ENCODE data around the gene PPP1R13L. TPM values are rescaled to one million over a fixed set of nuclear protein-coding genes. Genes with fewer than 3 reads are reported as not detected.
"Not testable (repeated sequence)": the region's sequence is repeated elsewhere in the genome, so short reads cannot be mapped to it uniquely, and the experiment has no call there.

Gene PPP1R13L
- total RNA-seq, 4 donors from 2014 or later = 0.51 to 30.2 (median 3.0) TPM

- DNase-seq = no peak
- peaks cover 0 to 4% of the 10 kb centered on the region in 2 donors for H3K4me1 ChIP-seq
- no peak for TF ChIP-seq CTCF (IDR thresholded peaks at IDR 0.05)
- no peak for TF ChIP-seq POLR2A (IDR thresholded peaks at IDR 0.05)
- no peak overlapping the region for H3K4me3 ChIP-seq
- H3K27me3 ChIP-seq = peaks cover 3 to 19% of the 10 kb centered on the region in 2 donors
- H3K36me3 ChIP-seq = no peaks in the 10 kb centered on the region
- intact Hi-C loops (cut with DNase I; ENCODE audit: low total_unique reads) = no loop called here
- H3K27ac ChIP-seq = no peak overlapping the region
- H3K9me3 ChIP-seq = no peaks in the 10 kb centered on the region
Observed at GRCh38 chr19:45339629-45340028, 65.2 kb downstream of the PPP1R13L start.

GRCh38 chr19:45336696-45337251, 68.1 kb downstream of the PPP1R13L start:
- no peak overlapping the region for H3K4me3 ChIP-seq
- H3K9me3 ChIP-seq = no peaks in the 10 kb centered on the region
- H3K27me3 ChIP-seq = peaks cover 3 to 19% of the 10 kb centered on the region in 2 donors
- H3K27ac ChIP-seq = no peak overlapping the region
- no peaks in the 10 kb centered on the region for H3K36me3 ChIP-seq
- TF ChIP-seq POLR2A (IDR thresholded peaks at IDR 0.05) = no peak
- TF ChIP-seq CTCF (IDR thresholded peaks at IDR 0.05) = no peak
- H3K4me1 ChIP-seq = peaks cover 0 to 4% of the 10 kb centered on the region in 2 donors
- intact Hi-C loops (cut with DNase I; ENCODE audit: low total_unique reads) = no loop called here
- no peak for DNase-seq

- H3K36me3 ChIP-seq; H3K4me3 ChIP-seq; H3K27ac ChIP-seq; H3K4me1 ChIP-seq; H3K9me3 ChIP-seq; intact Hi-C loops (cut with DNase I; ENCODE audit: low total_unique reads); DNase-seq; H3K27me3 ChIP-seq: not testable (repeated sequence)
Observed at GRCh38 chr19:45334881-45335280, 70.0 kb downstream of the PPP1R13L start.

- no peaks in the 10 kb centered on the region for H3K27me3 ChIP-seq
Observed at GRCh38 chr19:45333609-45334303, 71.1 kb downstream of the PPP1R13L start.

GRCh38 chr19:45331411-45331810, 73.5 kb downstream of the PPP1R13L start:
- Histone ChIP-seq H3K4me3 (no peak overlapping the region), H3K27ac (no peak overlapping the region), H3K27me3 (no peaks in the 10 kb centered on the region), H3K4me1 (no peaks in the 10 kb centered on the region), H3K9me3 (no peaks in the 10 kb centered on the region), H3K36me3 (no peaks in the 10 kb centered on the region)
- no peak for DNase-seq
- intact Hi-C loops (cut with DNase I; ENCODE audit: low total_unique reads) = no loop called here
- TF ChIP-seq CTCF (IDR thresholded peaks at IDR 0.05) = no peak
- TF ChIP-seq POLR2A (IDR thresholded peaks at IDR 0.05) = no peak

More at GRCh38 chr19:45333609-45334303, 71.1 kb downstream of the PPP1R13L start:
- H3K4me3 ChIP-seq = no peak overlapping the region
- TF ChIP-seq POLR2A (IDR thresholded peaks at IDR 0.05) = no peak
- no peak for TF ChIP-seq CTCF (IDR thresholded peaks at IDR 0.05)
- intact Hi-C loops (cut with DNase I; ENCODE audit: low total_unique reads) = no loop called here
- no peaks in the 10 kb centered on the region for H3K36me3 ChIP-seq
- no peak for DNase-seq
- no peaks in the 10 kb centered on the region for H3K9me3 ChIP-seq
- no peaks in the 10 kb centered on the region for H3K4me1 ChIP-seq
- no peak overlapping the region for H3K27ac ChIP-seq

Small RNAs within 50 kb of the gene (microRNA-seq; reads per million reads assigned to microRNA genes)
- not detected for gene MIR6088 (ENCODE audit: borderline microRNAs expressed, borderline replicate concordance)

Small RNAs within 50 kb of the gene (small RNA-seq; reads per million reads assigned to genes)
- not detected for gene MIR6088

Other genes with a start within 250 kb of the PPP1R13L start
- gene NKPD1, start 244.1 kb downstream of the PPP1R13L start, total RNA-seq = under 1 TPM in 1 of 4 donors, not detected in 3; 0.21 TPM
- gene TRAPPC6A, start 226.8 kb downstream of the PPP1R13L start, total RNA-seq = 10 to 100 TPM in 3 of 4 donors, 1 to 10 TPM in 1; 4.1 to 25.9 (median 16.5) TPM
- gene BLOC1S3, start 226.3 kb downstream of the PPP1R13L start, total RNA-seq = 10 to 100 TPM in 2 of 4 donors, 1 to 10 TPM in 1, not detected in 1; 4.6 to 16.2 (median 10.2) TPM
- gene EXOC3L2, start 159.7 kb downstream of the PPP1R13L start, total RNA-seq = 1 to 10 TPM; 2.4 to 7.2 (median 6.4) TPM
- gene MARK4, start 153.8 kb downstream of the PPP1R13L start, total RNA-seq = 10 to 100 TPM; 13.5 to 51.5 (median 15.5) TPM
- 1 to 10 TPM in 2 of 4 donors, not detected in 2; 1.1 to 2.5 TPM for gene CKM, start 82.2 kb downstream of the PPP1R13L start, total RNA-seq
- under 1 TPM in 1 of 4 donors, not detected in 3; 0.55 TPM for gene KLC3, start 64.3 kb downstream of the PPP1R13L start, total RNA-seq
- gene ERCC2, start 34.5 kb downstream of the PPP1R13L start, total RNA-seq = 10 to 100 TPM in 2 of 4 donors, 1 to 10 TPM in 2; 1.8 to 16.6 (median 10.5) TPM
- gene POLR1G, start 1.6 kb upstream of the PPP1R13L start, total RNA-seq = 10 to 100 TPM in 1 of 4 donors, 1 to 10 TPM in 2, under 1 TPM in 1; 0.26 to 11.3 (median 3.5) TPM
- gene ERCC1, start 18.8 kb upstream of the PPP1R13L start, total RNA-seq = 100 to 1,000 TPM in 1 of 4 donors, 10 to 100 TPM in 3; 37.9 to 130 (median 68.0) TPM
- 10 to 100 TPM in 2 of 4 donors, 1 to 10 TPM in 1, not detected in 1; 8.1 to 52.1 (median 28.6) TPM for gene FOSB, start 62.9 kb upstream of the PPP1R13L start, total RNA-seq
- 1 to 10 TPM in 3 of 4 donors, not detected in 1; 5.9 to 9.0 (median 7.0) TPM for gene RTN2, start 92.0 kb upstream of the PPP1R13L start, total RNA-seq
- 10 to 100 TPM in 1 of 4 donors, not detected in 3; 42.5 TPM for gene PPM1N, start 93.4 kb upstream of the PPP1R13L start, total RNA-seq
- gene VASP, start 102.4 kb upstream of the PPP1R13L start, total RNA-seq = 100 to 1,000 TPM in 1 of 4 donors, 10 to 100 TPM in 3; 21.5 to 157 (median 38.3) TPM
- 1 to 10 TPM; 2.8 to 9.1 (median 5.1) TPM for gene OPA3, start 179.7 kb upstream of the PPP1R13L start, total RNA-seq
- 10 to 100 TPM in 1 of 4 donors, 1 to 10 TPM in 2, under 1 TPM in 1; 0.62 to 13.5 (median 6.6) TPM for gene GPR4, start 197.1 kb upstream of the PPP1R13L start, total RNA-seq
- gene EML2, start 234.3 kb upstream of the PPP1R13L start, total RNA-seq = 10 to 100 TPM in 2 of 4 donors, 1 to 10 TPM in 2; 1.2 to 18.4 (median 11.6) TPM

Data from uterus (tissue), 4 donors.